ENCODE results near the gene WDFY2.

The WDFY2 gene

GRCh38 chr13:51756651-51757050 is 172.4 kb downstream of the WDFY2 start:
- no peaks in the 10 kb centered on the region for H3K79me2 ChIP-seq (ENCODE audit: low read length)
- H3K4me1 ChIP-seq (ENCODE audit: low read length), result no peaks in the 10 kb centered on the region
- H3K27me3 ChIP-seq (ENCODE audit: low read depth, low read length), result no peaks in the 10 kb centered on the region
- no peaks in the 10 kb centered on the region for H4K20me1 ChIP-seq (ENCODE audit: insufficient read depth, low read length)
- H3K4me3 ChIP-seq (ENCODE audit: low read length), result no peak overlapping the region
- H3K36me3 ChIP-seq (replicated peaks; ENCODE audit: low read depth, low read length), result peaks cover 24% of the 10 kb centered on the region
- no peak overlapping the region for H2AFZ ChIP-seq (ENCODE audit: low read depth, low read length)
- no peak overlapping the region for H3K27ac ChIP-seq (ENCODE audit: low read length)
- no peak overlapping the region for H3K4me2 ChIP-seq (ENCODE audit: low read length)
- TF ChIP-seq CTCF (IDR thresholded peaks at IDR 0.05; ENCODE audit: low read depth, low read length) (no peak), EZH2phosphoT487 (IDR thresholded peaks at IDR 0.05; ENCODE audit: low read depth) (no peak)
- no peaks in the 10 kb centered on the region for H3K9me3 ChIP-seq (ENCODE audit: insufficient read depth, low read length)
- H3K9ac ChIP-seq (ENCODE audit: low read length), result no peak overlapping the region

GRCh38 chr13:51758691-51759090 is 174.4 kb downstream of the WDFY2 start:
- H3K4me1 ChIP-seq (ENCODE audit: low read length), result peaks cover 11% of the 10 kb centered on the region
- no peak overlapping the region for H3K27ac ChIP-seq (ENCODE audit: low read length)
- TF ChIP-seq EZH2phosphoT487 (IDR thresholded peaks at IDR 0.05; ENCODE audit: low read depth), result no peak
- TF ChIP-seq CTCF (IDR thresholded peaks at IDR 0.05; ENCODE audit: low read depth, low read length), result no peak
- no peak overlapping the region for H2AFZ ChIP-seq (ENCODE audit: low read depth, low read length)
- H3K36me3 ChIP-seq (replicated peaks; ENCODE audit: low read depth, low read length), result peaks cover 25% of the 10 kb centered on the region
- H4K20me1 ChIP-seq (ENCODE audit: insufficient read depth, low read length), result no peaks in the 10 kb centered on the region
- H3K4me2 ChIP-seq (ENCODE audit: low read length), result no peak overlapping the region
- no peak overlapping the region for H3K9ac ChIP-seq (ENCODE audit: low read length)
- H3K79me2 ChIP-seq (ENCODE audit: low read length), result no peaks in the 10 kb centered on the region
- no peaks in the 10 kb centered on the region for H3K27me3 ChIP-seq (ENCODE audit: low read depth, low read length)
- no peak overlapping the region for H3K4me3 ChIP-seq (ENCODE audit: low read length)
- H3K9me3 ChIP-seq (ENCODE audit: insufficient read depth, low read length), result no peaks in the 10 kb centered on the region

GRCh38 chr13:51759240-51759639 is 175.0 kb downstream of the WDFY2 start:
- Histone ChIP-seq H3K79me2 (ENCODE audit: low read length) (no peaks in the 10 kb centered on the region), H3K4me2 (ENCODE audit: low read length) (no peak overlapping the region), H3K27ac (ENCODE audit: low read length) (no peak overlapping the region), H2AFZ (ENCODE audit: low read depth, low read length) (no peak overlapping the region), H3K4me1 (ENCODE audit: low read length) (peaks cover 17% of the 10 kb centered on the region), H3K27me3 (ENCODE audit: low read depth, low read length) (no peaks in the 10 kb centered on the region), H4K20me1 (ENCODE audit: insufficient read depth, low read length) (no peaks in the 10 kb centered on the region), H3K9me3 (ENCODE audit: insufficient read depth, low read length) (no peaks in the 10 kb centered on the region), H3K9ac (ENCODE audit: low read length) (no peak overlapping the region), H3K4me3 (ENCODE audit: low read length) (no peak overlapping the region), H3K36me3 (replicated peaks; ENCODE audit: low read depth, low read length) (peaks cover 23% of the 10 kb centered on the region)
- TF ChIP-seq CTCF (IDR thresholded peaks at IDR 0.05; ENCODE audit: low read depth, low read length) (no peak), EZH2phosphoT487 (IDR thresholded peaks at IDR 0.05; ENCODE audit: low read depth) (no peak)

GRCh38 chr13:51760592-51760991 is 176.3 kb downstream of the WDFY2 start:
- no peaks in the 10 kb centered on the region for H3K79me2 ChIP-seq (ENCODE audit: low read length)
- no peak overlapping the region for H3K27ac ChIP-seq (ENCODE audit: low read length)
- no peaks in the 10 kb centered on the region for H3K9me3 ChIP-seq (ENCODE audit: insufficient read depth, low read length)
- no peak overlapping the region for H3K4me3 ChIP-seq (ENCODE audit: low read length)
- H3K36me3 ChIP-seq (replicated peaks; ENCODE audit: low read depth, low read length), result peaks cover 18% of the 10 kb centered on the region
- peaks cover 29% of the 10 kb centered on the region for H3K4me1 ChIP-seq (ENCODE audit: low read length)
- H3K4me2 ChIP-seq (ENCODE audit: low read length), result no peak overlapping the region
- no peaks in the 10 kb centered on the region for H4K20me1 ChIP-seq (ENCODE audit: insufficient read depth, low read length)
- TF ChIP-seq CTCF (IDR thresholded peaks at IDR 0.05; ENCODE audit: low read depth, low read length) (no peak), EZH2phosphoT487 (IDR thresholded peaks at IDR 0.05; ENCODE audit: low read depth) (no peak)
- H3K27me3 ChIP-seq (ENCODE audit: low read depth, low read length), result no peaks in the 10 kb centered on the region
- no peak overlapping the region for H3K9ac ChIP-seq (ENCODE audit: low read length)
- no peak overlapping the region for H2AFZ ChIP-seq (ENCODE audit: low read depth, low read length)
